GM23248 (cell line): ENCODE results near the gene RETREG1. TPM values are rescaled to one million over a fixed set of nuclear protein-coding genes. Genes with fewer than 3 reads are reported as not detected.
A peak's percentile ranks its signal among the peaks of the same experiment; 100 is the strongest.

ENCODE experiments used
- DNase-seq: peaks from one replicate; pipeline ENCODE4 v3.0.0-alpha.2; 2015
- H2AFZ ChIP-seq: fragments of 200-600 bp; sonication (generic); 2 replicates; pipeline ENCODE4 v1.6.1; 2016; ENCODE audit warnings: antibody characterized with exemption
- H3F3A ChIP-seq: fragments of 200-600 bp; sonication (generic); 2 replicates; pipeline ENCODE4 v1.6.1; 2016; ENCODE audit warnings: mild to moderate bottlenecking, antibody characterized with exemption, mixed run types; ENCODE audit not compliant: insufficient read depth
- H3K27ac ChIP-seq: fragments of 200-600 bp; sonication (generic); 2 replicates; pipeline ENCODE4 v1.5.1; 2016; ENCODE audit warnings: mild to moderate bottlenecking
- H3K27me3 ChIP-seq: fragments of 200-600 bp; sonication (generic); replicated peaks from 2 replicates; pipeline ENCODE4 v1.6.1; 2016; ENCODE audit warnings: mild to moderate bottlenecking; ENCODE audit not compliant: insufficient read depth
- H3K36me3 ChIP-seq: fragments of 200-600 bp; sonication (generic); 2 replicates; pipeline ENCODE4 v1.6.1; 2016; ENCODE audit warnings: low read depth, mild to moderate bottlenecking
- H3K4me1 ChIP-seq: fragments of 200-600 bp; sonication (generic); 2 replicates; pipeline ENCODE4 v1.6.1; 2016; ENCODE audit warnings: mild to moderate bottlenecking; ENCODE audit not compliant: insufficient read depth
- H3K4me2 ChIP-seq: fragments of 200-600 bp; sonication (generic); one replicate; pipeline ENCODE4 v1.6.1; 2016; ENCODE audit warnings: mild to moderate bottlenecking; ENCODE audit not compliant: unreplicated experiment
- H3K4me3 ChIP-seq: fragments of 200-600 bp; sonication (generic); 2 replicates; pipeline ENCODE4 v1.5.1; 2016; ENCODE audit warnings: mild to moderate bottlenecking
- H3K79me2 ChIP-seq: fragments of 200-600 bp; sonication (generic); 2 replicates; pipeline ENCODE4 v1.6.1; 2016; ENCODE audit warnings: mild to moderate bottlenecking; ENCODE audit not compliant: insufficient read depth
- H3K9ac ChIP-seq: fragments of 200-600 bp; sonication (generic); 2 replicates; pipeline ENCODE4 v1.6.1; 2016; ENCODE audit warnings: mild to moderate bottlenecking
- H3K9me2 ChIP-seq: fragments of 200-600 bp; sonication (generic); 2 replicates; pipeline ENCODE4 v1.6.1; 2016; ENCODE audit warnings: mixed run types, mild to moderate bottlenecking, moderate library complexity; ENCODE audit not compliant: insufficient read depth
- H3K9me3 ChIP-seq: fragments of 200-600 bp; sonication (generic); one replicate; pipeline ENCODE4 v1.6.1; 2017; ENCODE audit warnings: low read depth
- H4K20me1 ChIP-seq: fragments of 200-600 bp; sonication (generic); 2 replicates; pipeline ENCODE4 v1.6.0; 2016; ENCODE audit not compliant: insufficient read depth
- EZH2 ChIP-seq: fragments of 200-600 bp; sonication (generic); IDR thresholded peaks from 2 replicates; pipeline ENCODE4 v1.6.1; 2018; ENCODE audit warnings: antibody characterized with exemption, mild to moderate bottlenecking; ENCODE audit not compliant: insufficient read depth, poor library complexity, severe bottlenecking
- EZH2phosphoT487 ChIP-seq: fragments of 200-600 bp; sonication (generic); IDR thresholded peaks from 2 replicates; pipeline ENCODE4 v1.6.1; 2018; ENCODE audit warnings: antibody characterized with exemption, moderate library complexity, mild to moderate bottlenecking, low read depth; ENCODE audit not compliant: insufficient read depth
- WGBS, 2 experiments: methylation state at CpG; one replicate each; pipeline ENCODE4 v1.1.6; 2015 to 2017; ENCODE audit warnings: low lambda C conversion rate in 2 of 2, low coverage in 1 of 2; ENCODE audit errors: missing lambda C conversion rate in 2 of 2; 5-methylcytosine and 5-hydroxymethylcytosine counted together
- in situ Hi-C: fragments of 300-500 bp; cut with MboI; formaldehyde crosslinking; loops from 2 replicates; pipeline ENCODE4 v1.15.0; 2020
- polyA plus RNA-seq: library from polyadenylated mRNA; unstranded; fragments of >200 nt; fragmentation: Nextera tagmentation; extraction: Ambion mirVana; gene quantifications from 2 replicates; pipeline ENCODE4 v1.2.1, GENCODE V29; 2016
- total RNA-seq: library from RNA; depleted of rRNA; stranded (reverse); fragments of >200 nt; shearing (Covaris generic); gene quantifications from 2 replicates; pipeline ENCODE4 v1.2.3, GENCODE V29; 2014

RETREG1 gene
- total and polyA plus RNA-seq, 2 experiments from 2014 or later = 0.22 to 1.1 TPM

DNA sequence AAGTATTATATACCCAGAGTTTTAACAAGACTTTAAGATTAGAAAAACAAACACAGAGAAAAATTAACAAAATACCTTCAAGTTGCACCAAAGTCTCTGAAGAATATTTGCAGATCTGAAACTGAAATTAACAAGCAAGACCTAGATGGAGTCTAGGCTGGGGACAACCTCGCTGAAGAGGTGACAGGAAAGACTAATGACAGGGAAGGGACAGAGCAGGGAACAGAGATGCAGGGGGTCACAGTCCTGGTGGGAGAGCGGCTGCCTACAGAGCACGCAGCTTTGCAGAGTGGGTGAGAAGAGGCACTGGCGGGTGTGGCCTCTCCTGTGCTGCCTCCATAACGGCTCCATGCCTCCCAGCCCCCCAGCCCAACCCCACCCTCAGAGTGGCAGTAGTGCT is 13.5 kb downstream of the RETREG1 start:
- WGBS, 2 experiments = 68 to 73% methylated on average over 3 to 5 of the region's 5 CpGs
- H3F3A ChIP-seq = no peaks in the 10 kb centered on the region
- H3K9me2 ChIP-seq = no peaks in the 10 kb centered on the region
- H4K20me1 ChIP-seq = no peaks in the 10 kb centered on the region
- peaks cover 9% of the 10 kb centered on the region for H3K27me3 ChIP-seq
- H3K4me1 ChIP-seq = 0 out of 2 replicates have a peak, but pooled peaks cover 5% of the 10 kb centered on the region
- H3K4me3 ChIP-seq = no peak overlapping the region
- no peak overlapping the region for H3K27ac ChIP-seq
- H3K36me3 ChIP-seq = no peaks in the 10 kb centered on the region
- H3K4me2 ChIP-seq = no peak overlapping the region
- no peaks in the 10 kb centered on the region for H3K9me3 ChIP-seq
- no peak overlapping the region for H2AFZ ChIP-seq
- TF ChIP-seq EZH2 (no peak), EZH2phosphoT487 (no peak)
- no peak for DNase-seq
- in situ Hi-C loops = no loop called here
- H3K79me2 ChIP-seq = no peaks in the 10 kb centered on the region
- no peak overlapping the region for H3K9ac ChIP-seq

DNA sequence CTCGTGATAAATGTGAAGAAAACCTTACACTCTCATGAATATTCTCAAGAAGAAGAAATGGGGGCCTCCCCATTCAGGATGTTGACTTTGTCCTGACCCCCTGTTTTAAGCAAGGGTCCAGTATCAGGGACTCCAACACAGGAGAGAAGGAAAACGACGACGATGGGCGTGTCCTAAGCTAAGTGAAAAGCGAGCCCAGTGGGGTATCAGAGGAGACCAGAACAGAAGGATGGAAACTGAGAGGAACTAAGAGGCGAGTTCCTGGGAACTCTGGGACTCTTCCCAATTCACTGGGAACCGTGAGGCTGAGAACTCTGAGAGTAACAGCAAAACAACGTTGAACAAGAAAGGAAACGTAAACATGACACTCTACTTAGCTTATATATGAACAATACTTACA is 14.6 kb downstream of the RETREG1 start:
- Histone ChIP-seq H3K4me2 (no peak overlapping the region), H4K20me1 (no peaks in the 10 kb centered on the region), H3K36me3 (no peaks in the 10 kb centered on the region), H3K27ac (no peak overlapping the region), H3K9me2 (no peaks in the 10 kb centered on the region), H3K4me3 (no peak overlapping the region), H3F3A (no peaks in the 10 kb centered on the region), H3K27me3 (peaks cover 9% of the 10 kb centered on the region), H3K9ac (no peak overlapping the region), H2AFZ (no peak overlapping the region), H3K4me1 (0 out of 2 replicates have a peak, but pooled peaks cover 5% of the 10 kb centered on the region), H3K79me2 (no peaks in the 10 kb centered on the region), H3K9me3 (no peaks in the 10 kb centered on the region)
- in situ Hi-C loops = no loop called here
- no peak for TF ChIP-seq EZH2phosphoT487
- no peak for TF ChIP-seq EZH2
- 75 to 80% methylated on average over 10 of the region's 10 CpGs for WGBS, 2 experiments
- DNase-seq = no peak

DNA sequence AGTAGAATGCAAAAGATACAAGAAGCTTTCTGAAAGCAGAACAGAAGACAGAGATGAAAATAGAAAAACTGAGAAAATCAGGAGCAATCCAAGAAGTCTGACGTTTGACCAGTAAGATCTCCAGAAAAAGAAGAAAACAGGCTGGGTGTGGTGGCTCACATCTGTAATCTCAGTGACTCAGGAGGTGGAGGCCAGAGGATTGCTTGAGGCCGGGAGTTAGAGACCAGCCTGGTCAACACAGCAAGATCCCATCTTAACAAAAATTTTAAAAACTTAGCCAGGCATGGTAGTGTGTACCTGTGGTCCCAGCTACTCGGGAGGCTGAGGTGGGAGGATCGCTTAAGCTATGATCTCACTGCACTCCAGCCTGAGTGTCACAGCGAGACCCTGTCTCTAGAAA is 15.9 kb downstream of the RETREG1 start:
- Histone ChIP-seq H3K27me3 (peaks cover 9% of the 10 kb centered on the region), H3K27ac (no peak overlapping the region), H3K9me2 (no peaks in the 10 kb centered on the region), H3K4me1 (0 out of 2 replicates have a peak, but pooled peaks cover 5% of the 10 kb centered on the region), H4K20me1 (no peaks in the 10 kb centered on the region), H3K9ac (no peak overlapping the region; the same call in 1 of the 2 replicates), H3K79me2 (no peaks in the 10 kb centered on the region), H3K36me3 (no peaks in the 10 kb centered on the region), H3K4me3 (no peak overlapping the region), H2AFZ (peak overlapping the region; percentile 47; the same call in 1 of the 2 replicates), H3F3A (no peaks in the 10 kb centered on the region), H3K4me2 (no peak overlapping the region), H3K9me3 (no peaks in the 10 kb centered on the region)
- WGBS, 2 experiments = 62 to 63% methylated on average over 5 of the region's 5 CpGs
- in situ Hi-C loops = no loop called here
- DNase-seq = peak; percentile 44
- TF ChIP-seq EZH2phosphoT487 = no peak
- no peak for TF ChIP-seq EZH2

DNA sequence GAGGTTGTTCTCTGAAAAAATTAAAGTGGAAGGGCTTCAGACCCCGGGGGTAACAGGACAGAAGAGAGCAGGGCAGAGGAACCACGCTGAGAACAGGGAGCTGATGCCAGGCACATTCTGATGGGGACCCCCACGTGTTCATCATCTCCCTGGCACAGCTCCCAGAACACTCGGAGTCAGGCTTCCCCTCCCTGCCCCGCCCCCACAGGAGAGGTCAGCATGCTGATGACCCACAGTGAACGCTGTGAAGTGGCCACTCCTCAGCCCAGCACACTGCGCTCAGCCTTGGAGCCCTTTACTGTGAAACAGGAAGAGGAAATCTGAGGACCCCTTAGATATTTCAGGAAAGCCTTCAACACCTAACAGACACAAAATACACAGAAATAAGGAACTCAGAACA is 16.4 kb downstream of the RETREG1 start:
- Histone ChIP-seq H3K9ac (no peak overlapping the region; the same call in 1 of the 2 replicates), H3K27me3 (peaks cover 9% of the 10 kb centered on the region), H3K4me1 (0 out of 2 replicates have a peak, but pooled peaks cover 5% of the 10 kb centered on the region), H3K9me3 (no peaks in the 10 kb centered on the region), H4K20me1 (no peaks in the 10 kb centered on the region), H3K4me3 (no peak overlapping the region), H3K9me2 (no peaks in the 10 kb centered on the region), H2AFZ (peak overlapping the region; percentile 47; the same call in 1 of the 2 replicates), H3K79me2 (no peaks in the 10 kb centered on the region), H3F3A (no peaks in the 10 kb centered on the region), H3K27ac (no peak overlapping the region), H3K36me3 (no peaks in the 10 kb centered on the region), H3K4me2 (no peak overlapping the region)
- peak; percentile 14 for DNase-seq
- TF ChIP-seq EZH2phosphoT487 (no peak), EZH2 (no peak)
- WGBS, 2 experiments = 28 to 38% methylated on average over 6 to 7 of the region's 7 CpGs
- in situ Hi-C loops = no loop called here
